GM10248 (cell line): ENCODE measurements around the gene CLEC3B.

Experiments used
- CTCF ChIA-PET: fragments of 300-600 bp; sonication (Branson Sonifier 250); formaldehyde crosslinking; extraction: SDS; loops from one replicate; lab custom pipeline; 2021; ENCODE audit warnings: antibody characterized with exemption; lab: Yijun Ruan, JAX
- POLR2A ChIA-PET: fragments of 350-650 bp; sonication (Branson Sonifier 250); formaldehyde crosslinking; extraction: SDS; loops from one replicate; lab custom pipeline; 2020; ENCODE audit warnings: antibody characterized with exemption; lab: Yijun Ruan, JAX
- DNase-seq: peaks from one replicate; pipeline ENCODE4 v3.0.0; 2012; ENCODE audit errors: extremely low spot score
- CTCF ChIP-seq: IDR thresholded peaks from 2 replicates; pipeline ENCODE4 v1.5.1; 2012; ENCODE audit warnings: mild to moderate bottlenecking, low read depth; ENCODE audit errors: extremely low read depth, missing control alignments, control extremely low read depth

The CLEC3B gene

GRCh38 chr3:45010811-45011333 is 15.2 kb upstream of the CLEC3B start:
- ChIA-PET CTCF (interaction anchor here (1.1 to 1.5 kb wide), 2 partner anchors 9 to 143 kb away, joined by 3 read pairs; no protein-coding TSS in a partner anchor), POLR2A (no interaction called here)
- DNase-seq: no peak
- TF ChIP-seq CTCF: no peak

- TF ChIP-seq CTCF: no peak
- POLR2A ChIA-PET: no interaction called here
- CTCF ChIA-PET: interaction anchor here (0.9 to 1.2 kb wide), 5 partner anchors 9 to 142 kb away, joined by 3 to 4 read pairs (median 3); no protein-coding TSS in a partner anchor
- DNase-seq: peak; percentile 59
These were observed 14.2 kb upstream of the CLEC3B start for GRCh38 chr3:45011756-45012508.

GRCh38 chr3:45012577-45012976 is 13.5 kb upstream of the CLEC3B start:
- POLR2A ChIA-PET: no interaction called here

GRCh38 chr3:45016916-45017315 is 9.2 kb upstream of the CLEC3B start:
- ChIA-PET POLR2A (no interaction called here), CTCF (interaction anchor here (1.0 to 2.0 kb wide), 3 partner anchors 10 to 24 kb away, joined by 3 to 9 read pairs (median 3); no protein-coding TSS in a partner anchor)
- no peak for DNase-seq
- no peak for TF ChIP-seq CTCF

More at GRCh38 chr3:45012577-45012976, 13.5 kb upstream of the CLEC3B start:
- CTCF ChIA-PET: interaction anchor here (0.9 to 1.2 kb wide), 4 partner anchors 9 to 24 kb away, joined by 3 to 4 read pairs (median 3); no protein-coding TSS in a partner anchor
- no peak for DNase-seq
- TF ChIP-seq CTCF: no peak

GRCh38 chr3:45017821-45018220 is 8.3 kb upstream of the CLEC3B start:
- TF ChIP-seq CTCF: no peak
- no peak for DNase-seq
- ChIA-PET POLR2A (no interaction called here), CTCF (interaction anchor here (1.0 to 2.0 kb wide), 4 partner anchors 11 to 25 kb away, joined by 3 to 9 read pairs (median 3); no protein-coding TSS in a partner anchor)

- POLR2A ChIA-PET: no interaction called here
- TF ChIP-seq CTCF: no peak
- no peak for DNase-seq
- CTCF ChIA-PET: interaction anchor here (0.7 to 1.2 kb wide), 2 partner anchors 15 to 18 kb away, joined by 3 to 4 read pairs; no protein-coding TSS in a partner anchor
These were observed 5.6 kb upstream of the CLEC3B start for GRCh38 chr3:45020534-45020933.
